CD4-positive, alpha-beta T cell treated with Interferon gamma for 1 hour (primary cell): ENCODE data around the gene LMTK3.
A peak's percentile ranks its signal among the peaks of the same experiment; 100 is the strongest.
"Not testable (repeated sequence)": the region's sequence is repeated elsewhere in the genome, so short reads cannot be mapped to it uniquely, and the experiment has no call there.

Source experiments
- DNase-seq: peaks from one replicate; pipeline ENCODE4 v3.0.0-alpha.2; 2020

Gene LMTK3

GRCh38 chr19:48507911-48508439, 3.7 kb downstream of the LMTK3 start:
- DNase-seq = no peak

GRCh38 chr19:48506138-48506733, 5.4 kb downstream of the LMTK3 start:
- no peak for DNase-seq

DNA sequence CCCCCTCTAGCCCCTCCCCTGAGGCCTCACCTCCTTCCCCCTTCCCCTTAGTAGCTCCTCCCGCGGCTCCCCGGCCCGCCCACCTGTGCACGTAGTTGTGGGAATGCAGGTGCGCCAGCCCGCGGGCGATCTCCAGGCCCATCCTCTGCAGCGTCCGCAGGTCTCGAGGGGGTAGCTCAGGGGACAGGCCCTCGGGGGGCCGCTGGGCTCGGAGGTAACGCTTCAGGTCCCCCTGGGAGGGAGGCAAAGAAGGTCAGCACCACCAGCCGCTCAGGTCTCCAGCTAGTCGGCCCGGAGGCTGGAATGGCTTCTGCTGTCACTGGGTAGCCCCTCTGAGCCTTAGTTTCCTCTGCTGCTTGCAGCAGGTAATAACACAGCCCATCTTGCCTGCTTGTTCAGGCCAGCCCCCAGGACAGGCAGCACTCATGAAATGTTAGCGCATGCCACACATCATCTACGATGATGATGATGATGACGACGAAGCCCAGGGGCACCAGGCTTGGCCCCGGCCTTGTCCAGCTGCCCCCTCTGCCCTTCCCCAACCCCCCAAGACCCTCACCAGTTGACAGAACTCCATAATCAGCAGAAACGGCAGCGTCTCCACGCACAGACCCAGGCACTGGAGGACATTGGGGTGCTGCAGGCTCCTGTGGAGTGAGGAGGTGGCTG, 9.2 kb downstream of the LMTK3 start:
- no peak for DNase-seq

- DNase-seq = peak; percentile 84
Measured at GRCh38 chr19:48501494-48502349, 9.9 kb downstream of the LMTK3 start.

DNA sequence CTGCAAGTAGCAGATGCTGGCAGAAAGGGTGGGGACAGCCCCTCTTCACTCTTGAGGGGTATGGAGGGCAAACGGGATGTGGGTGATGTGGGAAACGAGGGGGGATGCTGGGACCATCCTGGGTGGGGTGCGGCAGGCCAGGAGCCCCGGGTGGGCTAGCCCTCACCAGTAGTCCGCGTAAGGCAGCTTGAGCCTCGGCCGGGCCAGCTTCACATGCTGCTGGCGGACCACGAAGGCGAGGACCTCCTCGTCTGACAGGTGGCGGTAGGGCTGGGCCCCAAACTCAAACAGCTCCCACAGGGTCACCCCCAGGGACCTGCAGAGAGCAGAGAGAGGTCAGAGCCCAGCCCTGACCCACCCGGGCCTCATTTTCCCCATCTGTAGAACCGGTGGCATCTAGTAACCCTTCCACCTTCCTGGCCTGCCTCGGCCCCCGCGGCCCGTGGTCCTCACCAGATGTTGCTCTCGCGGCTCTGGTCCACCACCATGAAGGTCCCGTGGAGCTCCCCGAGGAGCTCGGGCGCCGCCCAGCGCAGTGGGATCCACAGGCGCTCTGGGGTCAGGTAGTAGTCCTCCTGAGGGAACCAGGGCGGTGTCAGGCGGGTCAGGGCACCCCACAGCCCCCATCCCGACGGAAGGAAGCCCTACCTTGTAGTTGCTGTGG, 10.7 kb downstream of the LMTK3 start:
- no peak for DNase-seq

GRCh38 chr19:48499316-48500090, 12.1 kb downstream of the LMTK3 start:
- no peak for DNase-seq

- no peak for DNase-seq
Measured at GRCh38 chr19:48498595-48499311, 12.9 kb downstream of the LMTK3 start.

DNA sequence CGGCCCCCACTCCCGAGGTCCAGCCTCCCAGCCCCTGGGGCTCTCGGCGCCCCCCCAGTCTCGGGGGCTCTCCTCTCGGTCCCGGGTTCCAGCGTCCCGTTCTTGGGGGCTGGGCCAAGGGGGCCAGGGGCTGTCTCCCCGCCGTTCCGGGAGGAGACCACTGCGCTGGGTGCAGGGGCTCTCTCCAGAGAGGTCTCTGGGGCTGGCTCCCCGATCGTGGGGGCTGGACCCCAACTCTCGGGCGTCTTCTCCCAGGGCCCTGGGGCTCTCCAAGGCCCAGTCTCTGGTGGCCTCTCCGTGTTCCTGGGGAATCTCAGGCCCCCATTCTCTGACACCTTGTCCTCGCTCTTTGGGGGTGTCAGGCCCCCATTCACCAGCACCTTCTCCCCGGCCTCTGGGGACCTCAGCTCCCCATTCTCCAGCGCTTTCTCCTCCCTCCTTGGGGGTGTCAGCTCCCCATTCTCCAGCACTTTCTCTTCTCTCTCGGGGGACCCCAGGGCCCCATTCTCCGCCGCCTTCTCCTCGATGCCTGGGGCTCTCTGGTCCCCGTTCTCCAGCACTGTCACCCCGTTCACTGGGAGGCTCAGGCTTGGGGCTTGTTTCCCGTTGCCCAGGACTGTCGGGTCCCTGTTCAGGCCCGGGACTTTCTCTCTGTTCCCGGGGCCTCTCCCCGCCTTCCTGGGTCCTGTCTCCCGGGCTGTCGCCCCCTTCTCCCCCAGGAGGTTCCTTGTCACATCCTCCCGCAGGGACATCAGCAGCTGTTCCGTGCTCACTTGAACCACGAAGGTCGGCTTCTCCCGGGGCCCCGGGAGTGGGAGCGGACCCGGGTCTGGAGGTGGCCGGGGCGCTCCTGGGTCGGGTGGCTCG, 13.7 kb downstream of the LMTK3 start:
- DNase-seq = no peak

- DNase-seq = no peak
Measured at GRCh38 chr19:48496959-48497727, 14.5 kb downstream of the LMTK3 start.

DNA sequence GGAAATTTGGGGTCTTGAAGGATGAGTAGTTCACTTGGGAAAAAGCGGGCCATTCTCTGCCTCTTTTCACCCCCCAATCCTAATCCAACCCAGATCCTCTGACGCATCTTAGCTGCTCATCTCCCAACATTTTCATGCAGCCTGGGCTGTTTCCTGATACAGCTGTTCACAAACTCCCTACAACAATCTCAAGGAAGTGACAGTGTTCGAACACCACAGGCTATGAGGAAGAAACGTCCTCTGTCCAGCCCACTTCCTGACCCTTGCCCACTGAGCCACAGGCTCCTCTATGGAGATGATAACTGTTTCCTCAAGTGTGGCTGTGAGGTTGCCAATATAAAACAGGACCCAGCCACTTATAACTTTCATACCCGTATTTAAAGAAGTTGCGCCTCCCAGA, 16.2 kb downstream of the LMTK3 start:
- no peak for DNase-seq

DNA sequence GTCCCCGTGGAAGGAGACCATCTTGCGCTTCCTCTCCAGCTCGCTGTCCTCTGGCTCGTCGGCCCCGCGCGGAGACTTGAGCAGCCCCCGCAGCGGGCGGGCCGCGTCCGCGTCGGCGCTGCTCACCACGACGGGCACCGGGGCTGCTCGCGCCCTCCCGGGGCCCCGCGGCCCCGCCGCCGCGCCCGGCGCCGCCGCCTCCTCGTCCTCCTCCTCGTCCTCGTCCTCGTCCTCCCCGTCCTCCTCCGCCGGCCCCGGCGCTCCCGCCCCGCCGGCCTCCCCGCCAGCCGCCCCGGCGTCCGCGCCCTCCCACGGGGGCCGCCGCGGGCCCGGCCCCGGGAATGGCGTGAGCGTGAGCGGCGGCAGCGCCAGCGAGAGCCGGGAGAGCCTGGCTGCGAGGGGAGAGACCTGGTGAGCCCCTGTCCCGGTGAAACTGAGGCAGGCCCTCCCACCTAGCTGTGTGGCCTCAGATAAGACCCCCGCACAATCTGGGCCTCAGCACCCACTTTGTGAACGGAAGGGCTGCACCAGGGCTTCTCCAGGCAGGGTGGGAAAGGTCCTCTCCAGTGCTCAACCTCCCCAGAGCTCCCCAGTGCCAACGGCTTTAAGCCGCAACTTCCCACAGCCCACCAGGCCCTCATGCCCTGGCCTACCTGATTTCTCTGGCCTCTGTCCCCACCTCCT, 17.8 kb downstream of the LMTK3 start:
- no peak for DNase-seq

DNA sequence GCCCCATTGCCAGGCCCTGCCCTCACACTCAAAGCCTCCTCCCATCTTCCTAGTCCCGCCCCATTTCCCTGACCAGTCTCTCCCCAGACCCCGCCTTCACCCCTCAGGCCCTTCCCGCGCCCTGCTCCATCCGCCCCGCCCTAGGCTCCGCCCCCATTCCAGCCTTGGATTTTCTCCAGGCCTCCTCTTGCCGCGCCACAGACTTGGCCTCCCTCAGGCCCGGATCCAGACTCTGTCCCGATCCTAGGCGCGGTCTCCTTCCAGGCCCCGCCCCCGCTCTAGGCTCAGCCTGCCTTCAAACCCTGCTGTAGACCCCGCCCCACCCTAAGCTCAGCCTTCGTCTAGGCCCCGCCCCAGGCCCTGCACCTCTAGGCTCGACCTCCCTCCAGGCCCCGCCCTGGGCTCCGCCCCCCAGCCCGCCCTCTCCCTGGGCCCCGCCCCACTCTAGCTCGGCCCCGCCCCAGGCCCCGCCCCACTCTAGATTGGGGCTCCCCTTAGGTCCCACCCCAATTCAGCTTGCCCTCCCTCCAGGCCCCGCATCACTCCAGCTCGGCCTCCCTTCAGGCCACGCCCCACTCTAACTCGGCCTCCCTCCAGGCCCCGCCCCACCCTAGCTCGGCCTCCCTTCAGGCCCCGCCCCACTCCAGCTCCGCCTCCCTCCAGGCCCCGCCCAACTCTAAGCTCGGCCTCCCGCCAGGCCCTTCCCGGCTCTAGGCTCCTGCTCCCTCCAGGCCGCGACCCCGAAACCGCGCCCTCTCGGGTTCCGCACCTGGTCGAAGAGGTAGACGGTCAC, 18.5 kb downstream of the LMTK3 start:
- DNase-seq = peak; percentile 88

DNA sequence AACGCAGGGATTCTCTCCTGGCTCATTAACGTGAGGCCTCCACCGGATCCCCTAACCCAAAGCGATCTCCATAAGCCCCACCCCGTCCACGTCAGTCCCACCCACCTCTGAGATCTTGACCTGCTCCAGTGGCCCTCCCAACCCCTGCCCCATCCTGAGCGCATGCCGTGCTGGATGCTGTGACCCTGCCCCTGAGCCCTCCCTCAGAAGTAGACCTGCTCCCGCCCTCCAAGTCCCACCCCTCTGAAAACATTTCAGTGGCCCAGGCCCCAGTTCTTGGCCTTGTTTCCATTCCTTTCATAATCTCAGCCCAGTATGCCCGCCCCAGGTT, 19.9 kb downstream of the LMTK3 start:
- DNase-seq = no peak

DNA sequence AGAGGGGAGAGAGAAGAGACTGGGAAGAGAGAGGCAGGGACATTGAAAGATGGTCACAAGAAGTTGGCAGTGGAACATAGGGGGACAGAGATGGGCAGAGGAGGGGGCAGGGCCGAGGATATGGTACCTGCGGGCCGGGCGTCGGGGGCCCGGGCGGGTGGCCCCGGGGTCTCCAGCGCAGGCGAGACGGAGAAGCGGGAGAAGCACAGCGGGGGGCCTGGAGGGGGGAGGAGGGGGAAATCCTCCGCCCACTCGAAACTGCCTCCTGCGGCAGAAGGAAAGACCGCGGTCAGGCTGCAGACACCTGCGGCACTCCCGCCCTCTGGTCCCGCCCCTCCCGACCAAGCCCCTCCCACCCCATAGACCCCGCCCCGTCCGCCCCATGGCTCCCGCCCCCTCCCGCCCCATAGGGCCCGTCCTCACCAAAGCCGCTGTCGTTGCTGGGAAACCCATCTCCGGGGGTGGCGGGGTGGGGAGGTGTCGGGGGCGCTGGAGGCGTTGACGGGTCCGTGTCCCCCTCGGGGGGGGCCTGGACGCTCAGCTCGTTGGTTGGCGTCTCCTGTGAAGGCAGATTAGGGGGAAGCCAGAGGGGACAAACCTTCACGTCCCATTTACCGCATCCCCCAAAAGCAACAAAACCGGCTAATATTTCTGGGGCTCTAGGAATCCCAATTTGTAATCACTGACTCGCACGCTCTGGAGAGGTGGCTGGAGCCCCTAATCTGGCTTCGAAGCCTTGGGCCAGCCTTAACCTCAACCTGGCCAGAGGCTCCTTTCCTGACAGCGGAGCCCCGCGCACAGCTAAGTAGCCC, 20.4 kb downstream of the LMTK3 start:
- DNase-seq = peak; percentile 79

- peak; percentile 73 for DNase-seq
Measured at GRCh38 chr19:48489608-48490216, 21.9 kb downstream of the LMTK3 start.

DNA sequence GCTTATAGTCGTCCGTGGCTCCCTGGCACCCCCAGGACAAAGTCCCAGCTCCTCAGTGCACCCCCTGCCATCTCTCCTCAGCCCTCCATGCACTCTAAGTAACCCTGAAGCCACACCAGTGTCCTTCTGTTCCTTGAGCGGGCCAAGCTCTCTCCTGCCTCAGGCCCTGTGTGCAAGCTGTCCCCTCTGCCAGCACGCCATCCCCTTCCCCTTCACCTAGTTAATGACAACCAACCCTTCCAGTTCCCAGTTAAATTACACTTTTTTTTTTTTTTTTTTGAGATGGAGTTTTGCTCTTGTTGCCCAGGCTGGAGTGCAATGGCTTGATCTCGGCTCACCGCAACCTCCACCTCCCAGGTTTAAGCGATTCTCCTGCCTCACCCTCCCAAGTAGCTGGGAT, 23.2 kb downstream of the LMTK3 start:
- DNase-seq = not testable (repeated sequence)

DNA sequence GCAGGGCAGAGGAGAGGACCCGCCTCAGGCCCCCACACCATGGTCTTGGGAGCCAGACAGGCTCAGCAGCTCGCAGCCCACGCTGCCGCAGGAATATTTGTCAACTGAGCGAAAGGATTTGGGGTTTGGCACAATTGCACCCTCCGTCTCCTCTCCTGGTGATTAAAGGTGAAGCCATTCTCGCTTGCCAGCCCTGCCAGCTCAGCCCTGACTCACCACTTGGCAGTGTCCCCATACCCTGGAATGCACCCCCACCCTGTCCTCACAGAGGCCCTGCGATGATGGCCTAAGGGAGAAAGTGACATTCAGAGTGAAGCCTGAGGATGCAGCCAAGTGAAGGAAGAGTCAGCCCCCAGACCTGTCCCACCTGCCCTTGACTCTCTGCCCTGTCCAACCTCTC, 23.7 kb downstream of the LMTK3 start:
- DNase-seq = no peak
